ENCODE data around the gene C12orf60. TPM values are rescaled to one million over a fixed set of nuclear protein-coding genes. Genes with fewer than 3 reads are reported as not detected.

The C12orf60 gene
- total RNA-seq, 1 experiment from 2014 or later, result 1.9 TPM

- H4K8ac ChIP-seq (replicated peaks; ENCODE audit: insufficient read length, low read depth, low read length), result no peak overlapping the region
- H2AK5ac ChIP-seq (ENCODE audit: insufficient read length, low read length), result no peak overlapping the region
- H2BK5ac ChIP-seq (ENCODE audit: insufficient read length, low read length), result no peak overlapping the region
- H3K56ac ChIP-seq (ENCODE audit: insufficient read length, low read depth, low read length), result no peak overlapping the region
- H2BK20ac ChIP-seq (ENCODE audit: low read depth, low read length, poor library complexity, severe bottlenecking), result no peak overlapping the region
- no peaks in the 10 kb centered on the region for H3K79me1 ChIP-seq (ENCODE audit: insufficient read depth, low read depth, low read length, poor library complexity, severe bottlenecking)
- no CpG with 5 or more reads among the region's 1 CpG for WGBS (ENCODE audit: extremely low coverage, insufficient read length, low lambda C conversion rate)
- Mint-ChIP-seq H3K4me3 (no peak overlapping the region), H3K36me3 (ENCODE audit: insufficient read depth in 1 of 3, low read depth in 3 of 3) (no peaks in the 10 kb centered on the region), H3K9me3 (no peaks in the 10 kb centered on the region), H3K27me3 (ENCODE audit: low read depth) (no peaks in the 10 kb centered on the region), H3K27ac (no peak overlapping the region; a peak in 1 of 7 replicates), H3K4me1 (no peaks in the 10 kb centered on the region)
- no peak overlapping the region for H2BK15ac ChIP-seq (ENCODE audit: low read depth, low read length)
- H3K27ac ChIP-seq (ENCODE audit: insufficient read length, low read depth, low read length), result no peak overlapping the region
- no peak overlapping the region for H3K23ac ChIP-seq (ENCODE audit: insufficient read length, low read depth, low read length)
- no peaks in the 10 kb centered on the region for H3K9me3 ChIP-seq (ENCODE audit: control insufficient read depth, low read depth, low read length)
- no peak overlapping the region for H3K9ac ChIP-seq (ENCODE audit: extremely low read depth, insufficient read length, low read length)
- no peak overlapping the region for H3K18ac ChIP-seq (ENCODE audit: insufficient read length, low read depth, low read length)
- H3K14ac ChIP-seq (ENCODE audit: insufficient read depth, low read length), result no peak overlapping the region
- peak; percentile 47 for DNase-seq
- no peak overlapping the region for H4K5ac ChIP-seq (ENCODE audit: insufficient read length, low read depth, low read length)
- H3K4ac ChIP-seq (ENCODE audit: low read depth, low read length), result no peak overlapping the region
- no peak overlapping the region for H2BK12ac ChIP-seq (ENCODE audit: insufficient read length, low read depth, low read length)
- H3K4me1 ChIP-seq (ENCODE audit: insufficient read depth, low read length), result no peaks in the 10 kb centered on the region
- no peak overlapping the region for H2AFZ ChIP-seq (ENCODE audit: low read length)
- no peak overlapping the region for H4K91ac ChIP-seq (ENCODE audit: insufficient read length, low read depth, low read length)
- no peaks in the 10 kb centered on the region for H3K79me2 ChIP-seq (ENCODE audit: insufficient read depth, low read length)
- no peaks in the 10 kb centered on the region for H3K23me2 ChIP-seq (ENCODE audit: insufficient read length, low read depth, low read length, poor library complexity, severe bottlenecking)
- H3T11ph ChIP-seq (ENCODE audit: low read length), result no peak overlapping the region
- no peaks in the 10 kb centered on the region for H4K20me1 ChIP-seq (ENCODE audit: control insufficient read depth, insufficient read depth, insufficient read length)
- TF ChIP-seq, protein P1, sequence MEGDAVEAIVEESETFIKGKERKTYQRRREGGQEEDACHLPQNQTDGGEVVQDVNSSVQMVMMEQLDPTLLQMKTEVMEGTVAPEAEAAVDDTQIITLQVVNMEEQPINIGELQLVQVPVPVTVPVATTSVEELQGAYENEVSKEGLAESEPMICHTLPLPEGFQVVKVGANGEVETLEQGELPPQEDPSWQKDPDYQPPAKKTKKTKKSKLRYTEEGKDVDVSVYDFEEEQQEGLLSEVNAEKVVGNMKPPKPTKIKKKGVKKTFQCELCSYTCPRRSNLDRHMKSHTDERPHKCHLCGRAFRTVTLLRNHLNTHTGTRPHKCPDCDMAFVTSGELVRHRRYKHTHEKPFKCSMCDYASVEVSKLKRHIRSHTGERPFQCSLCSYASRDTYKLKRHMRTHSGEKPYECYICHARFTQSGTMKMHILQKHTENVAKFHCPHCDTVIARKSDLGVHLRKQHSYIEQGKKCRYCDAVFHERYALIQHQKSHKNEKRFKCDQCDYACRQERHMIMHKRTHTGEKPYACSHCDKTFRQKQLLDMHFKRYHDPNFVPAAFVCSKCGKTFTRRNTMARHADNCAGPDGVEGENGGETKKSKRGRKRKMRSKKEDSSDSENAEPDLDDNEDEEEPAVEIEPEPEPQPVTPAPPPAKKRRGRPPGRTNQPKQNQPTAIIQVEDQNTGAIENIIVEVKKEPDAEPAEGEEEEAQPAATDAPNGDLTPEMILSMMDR (conservative IDR thresholded peaks at IDR 0.05), result peak; percentile 69
- no peak overlapping the region for H2BK120ac ChIP-seq (ENCODE audit: low read depth, low read length, poor library complexity, severe bottlenecking)
- H3K4me2 ChIP-seq (ENCODE audit: insufficient read depth, insufficient read length, low read length), result no peak overlapping the region
- H3K27me3 ChIP-seq (ENCODE audit: insufficient read depth, low read length), result no peaks in the 10 kb centered on the region
Measured at GRCh38 chr12:14810953-14811483, 7.5 kb downstream of the C12orf60 start.
